Choroid plexus epithelial cell (primary cell): Measurements from ENCODE around the gene AR.

Experiments
- DNase-seq: peaks from one replicate; pipeline ENCODE4 v3.0.0-alpha.2; 2010; ENCODE audit warnings: low read depth
- H3K4me3 ChIP-seq: 2 replicates; pipeline ENCODE4 v1.5.1; 2011; ENCODE audit warnings: low read depth, mild to moderate bottlenecking, control low read depth, low read length, moderate library complexity
- CTCF ChIP-seq: conservative IDR thresholded peaks from 2 replicates; pipeline ENCODE4 v1.5.1; 2011; ENCODE audit warnings: low read depth, mild to moderate bottlenecking, control low read depth, inconsistent platforms, low read length, moderate library complexity

AR gene

GRCh38 chrX:67585401-67585800 is 41.6 kb downstream of the AR start:
- TF ChIP-seq CTCF, result no peak
- H3K4me3 ChIP-seq, result no peak overlapping the region
- peak; percentile 19 for DNase-seq

- H3K4me3 ChIP-seq, result no peak overlapping the region
- no peak for TF ChIP-seq CTCF
- no peak for DNase-seq
Measured at GRCh38 chrX:67587946-67588624, 44.3 kb downstream of the AR start.

- no peak for TF ChIP-seq CTCF
- no peak overlapping the region for H3K4me3 ChIP-seq
- no peak for DNase-seq
Measured at GRCh38 chrX:67596839-67597790, 53.3 kb downstream of the AR start.

GRCh38 chrX:67599532-67599931 is 55.7 kb downstream of the AR start:
- no peak for DNase-seq
- TF ChIP-seq CTCF, result no peak
- no peak overlapping the region for H3K4me3 ChIP-seq

GRCh38 chrX:67601771-67602170 is 58.0 kb downstream of the AR start:
- H3K4me3 ChIP-seq, result no peak overlapping the region
- no peak for TF ChIP-seq CTCF
- no peak for DNase-seq

GRCh38 chrX:67604979-67605703 is 61.3 kb downstream of the AR start:
- TF ChIP-seq CTCF, result peak; percentile 29
- DNase-seq, result peak; percentile 84
- H3K4me3 ChIP-seq, result no peak overlapping the region
